ENCODE data around the gene TMEM242. TPM values are rescaled to one million over a fixed set of nuclear protein-coding genes. Genes with fewer than 3 reads are reported as not detected.
"Not testable (repeated sequence)": the region's sequence is repeated elsewhere in the genome, so short reads cannot be mapped to it uniquely, and the experiment has no call there.

TMEM242 gene
- total and polyA plus RNA-seq, 9 donors = 5.5 to 12.1 (median 10.1) TPM

GRCh38 chr6:157337751-157338150 is 14.4 kb upstream of the TMEM242 start:
- intact Hi-C loops (cut with DNase I) = no loop called here
- Histone ChIP-seq H3K27ac (no peak overlapping the region), H3K36me3 (no peaks in the 10 kb centered on the region), H3K9me3 (no peaks in the 10 kb centered on the region), H3K4me1 (ENCODE audit: insufficient read depth) (no peaks in the 10 kb centered on the region), H3K4me3 (no peak overlapping the region), H3K27me3 (no peaks in the 10 kb centered on the region)
- DNase-seq = no peak
- TF ChIP-seq EP300 (IDR thresholded peaks at IDR 0.05) (no peak), POLR2A (IDR thresholded peaks at IDR 0.05) (no peak)
- TF ChIP-seq, protein P1, sequence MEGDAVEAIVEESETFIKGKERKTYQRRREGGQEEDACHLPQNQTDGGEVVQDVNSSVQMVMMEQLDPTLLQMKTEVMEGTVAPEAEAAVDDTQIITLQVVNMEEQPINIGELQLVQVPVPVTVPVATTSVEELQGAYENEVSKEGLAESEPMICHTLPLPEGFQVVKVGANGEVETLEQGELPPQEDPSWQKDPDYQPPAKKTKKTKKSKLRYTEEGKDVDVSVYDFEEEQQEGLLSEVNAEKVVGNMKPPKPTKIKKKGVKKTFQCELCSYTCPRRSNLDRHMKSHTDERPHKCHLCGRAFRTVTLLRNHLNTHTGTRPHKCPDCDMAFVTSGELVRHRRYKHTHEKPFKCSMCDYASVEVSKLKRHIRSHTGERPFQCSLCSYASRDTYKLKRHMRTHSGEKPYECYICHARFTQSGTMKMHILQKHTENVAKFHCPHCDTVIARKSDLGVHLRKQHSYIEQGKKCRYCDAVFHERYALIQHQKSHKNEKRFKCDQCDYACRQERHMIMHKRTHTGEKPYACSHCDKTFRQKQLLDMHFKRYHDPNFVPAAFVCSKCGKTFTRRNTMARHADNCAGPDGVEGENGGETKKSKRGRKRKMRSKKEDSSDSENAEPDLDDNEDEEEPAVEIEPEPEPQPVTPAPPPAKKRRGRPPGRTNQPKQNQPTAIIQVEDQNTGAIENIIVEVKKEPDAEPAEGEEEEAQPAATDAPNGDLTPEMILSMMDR (IDR thresholded peaks at IDR 0.05) = no peak
- 52 to 69% (median 54%) methylated on average over 2 of the region's 2 CpGs for WGBS, 3 donors

- 63 to 67% (median 67%) methylated on average over 3 of the region's 3 CpGs for WGBS, 3 donors
- H3K9me3 ChIP-seq; H3K4me1 ChIP-seq (ENCODE audit: insufficient read depth); H3K27me3 ChIP-seq; H3K27ac ChIP-seq; H3K4me3 ChIP-seq; H3K36me3 ChIP-seq; intact Hi-C loops (cut with DNase I); DNase-seq: not testable (repeated sequence)
Measured at GRCh38 chr6:157337276-157337675, 14.0 kb upstream of the TMEM242 start.

DNA sequence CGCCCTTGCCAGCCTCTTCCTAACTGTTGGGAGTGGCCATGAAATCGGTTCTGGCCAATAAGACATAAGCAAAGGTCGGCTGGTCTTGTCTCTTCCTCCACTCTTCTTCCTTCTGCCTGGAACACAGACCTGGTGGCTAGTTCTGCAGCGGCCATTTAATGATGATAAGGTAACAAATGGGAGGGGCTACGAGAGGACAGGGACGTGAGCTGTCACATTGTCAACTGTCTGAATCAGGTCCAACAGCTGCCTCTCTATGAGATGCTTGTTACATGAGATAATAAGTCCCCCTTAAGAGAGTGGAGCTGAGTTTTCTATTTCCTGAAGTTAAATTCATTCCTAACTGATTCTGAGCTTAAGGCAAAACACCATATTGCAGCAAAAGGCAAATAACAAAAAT is 12.5 kb upstream of the TMEM242 start:
- WGBS, 3 donors = 43 to 54% (median 50%) methylated on average over 6 of the region's 6 CpGs
- no peak for DNase-seq
- no peaks in the 10 kb centered on the region for H3K36me3 ChIP-seq
- no peaks in the 10 kb centered on the region for H3K9me3 ChIP-seq
- H3K4me3 ChIP-seq = no peak overlapping the region
- TF ChIP-seq POLR2A (IDR thresholded peaks at IDR 0.05) = no peak
- TF ChIP-seq, protein P1 (IDR thresholded peaks at IDR 0.05) = no peak
- no peak for TF ChIP-seq EP300 (IDR thresholded peaks at IDR 0.05)
- intact Hi-C loops (cut with DNase I) = no loop called here
- no peaks in the 10 kb centered on the region for H3K27me3 ChIP-seq
- no peak overlapping the region for H3K27ac ChIP-seq
- no peaks in the 10 kb centered on the region for H3K4me1 ChIP-seq (ENCODE audit: insufficient read depth)

DNA sequence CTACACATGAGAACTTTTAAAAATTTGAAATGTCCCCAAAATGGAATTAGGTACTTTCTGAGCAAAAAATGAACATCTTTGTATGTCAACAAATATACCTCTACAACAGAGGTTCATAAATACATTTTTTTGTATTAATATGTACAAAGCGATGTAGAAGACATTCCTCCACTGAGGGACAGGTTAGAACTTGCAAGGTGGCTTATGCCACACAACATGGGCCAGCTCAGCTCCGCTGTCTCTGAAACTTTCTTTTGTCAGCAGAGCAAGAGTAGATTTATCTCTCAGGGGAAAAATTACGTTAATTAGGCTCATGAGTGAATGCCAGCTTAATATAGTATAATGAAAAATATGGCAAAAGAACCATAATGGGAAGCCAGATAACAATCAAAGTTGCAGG is 10.6 kb upstream of the TMEM242 start:
- intact Hi-C loops (cut with DNase I) = no loop called here
- WGBS, 3 donors = 82 to 88% (median 83%) methylated on average over 3 of the region's 3 CpGs
- no peaks in the 10 kb centered on the region for H3K4me1 ChIP-seq (ENCODE audit: insufficient read depth)

GRCh38 chr6:157333537-157333936 is 10.2 kb upstream of the TMEM242 start:
- WGBS, 3 donors = 29 to 43% (median 35%) methylated on average over 4 of the region's 4 CpGs
- no peak for DNase-seq

More for the DNA sequence above, 10.6 kb upstream of the TMEM242 start:
- H3K9me3 ChIP-seq = no peaks in the 10 kb centered on the region
- no peaks in the 10 kb centered on the region for H3K27me3 ChIP-seq
- H3K4me3 ChIP-seq = no peak overlapping the region
- H3K27ac ChIP-seq = no peak overlapping the region
- no peaks in the 10 kb centered on the region for H3K36me3 ChIP-seq
- no peak for DNase-seq
- TF ChIP-seq EP300 (IDR thresholded peaks at IDR 0.05) = no peak
- TF ChIP-seq POLR2A (IDR thresholded peaks at IDR 0.05) = no peak
- TF ChIP-seq, protein P1 (IDR thresholded peaks at IDR 0.05) = no peak

More at GRCh38 chr6:157333537-157333936, 10.2 kb upstream of the TMEM242 start:
- intact Hi-C loops (cut with DNase I) = no loop called here
- Histone ChIP-seq H3K36me3 (no peaks in the 10 kb centered on the region), H3K4me3 (no peak overlapping the region), H3K27me3 (no peaks in the 10 kb centered on the region), H3K9me3 (no peaks in the 10 kb centered on the region), H3K27ac (no peak overlapping the region), H3K4me1 (ENCODE audit: insufficient read depth) (no peaks in the 10 kb centered on the region)
- TF ChIP-seq, protein P1 (IDR thresholded peaks at IDR 0.05) = no peak
- no peak for TF ChIP-seq POLR2A (IDR thresholded peaks at IDR 0.05)

Data from ovary (tissue), 9 donors.